NT2/D1 (cell line): ENCODE results near the gene PDK2.

Experiments used
- SUZ12 ChIP-seq: IDR thresholded peaks from 2 replicates; pipeline ENCODE4 v1.6.1; 2011; ENCODE audit not compliant: insufficient read length, insufficient read depth; ENCODE audit errors: extremely low read depth
- YY1 ChIP-seq: IDR thresholded peaks from 2 replicates; pipeline ENCODE4 v1.6.1; 2011; ENCODE audit not compliant: insufficient read length, insufficient read depth
- ZNF274 ChIP-seq: IDR thresholded peaks from 2 replicates; pipeline ENCODE4 v1.6.1; 2011; ENCODE audit warnings: mild to moderate bottlenecking, low read depth, low read length

GRCh38 chr17:50090071-50090470, 5.1 kb upstream of the PDK2 start:
- TF ChIP-seq ZNF274: no peak
- no peak for TF ChIP-seq SUZ12
- no peak for TF ChIP-seq YY1
